ENCODE results near the gene GPR55. TPM values are rescaled to one million over a fixed set of nuclear protein-coding genes. Genes with fewer than 3 reads are reported as not detected.

GPR55 gene
- total and polyA plus RNA-seq, 2 donors (not counting 3 experiments of a cell fraction or from before 2014, with no cell fraction given), result not detected

DNA sequence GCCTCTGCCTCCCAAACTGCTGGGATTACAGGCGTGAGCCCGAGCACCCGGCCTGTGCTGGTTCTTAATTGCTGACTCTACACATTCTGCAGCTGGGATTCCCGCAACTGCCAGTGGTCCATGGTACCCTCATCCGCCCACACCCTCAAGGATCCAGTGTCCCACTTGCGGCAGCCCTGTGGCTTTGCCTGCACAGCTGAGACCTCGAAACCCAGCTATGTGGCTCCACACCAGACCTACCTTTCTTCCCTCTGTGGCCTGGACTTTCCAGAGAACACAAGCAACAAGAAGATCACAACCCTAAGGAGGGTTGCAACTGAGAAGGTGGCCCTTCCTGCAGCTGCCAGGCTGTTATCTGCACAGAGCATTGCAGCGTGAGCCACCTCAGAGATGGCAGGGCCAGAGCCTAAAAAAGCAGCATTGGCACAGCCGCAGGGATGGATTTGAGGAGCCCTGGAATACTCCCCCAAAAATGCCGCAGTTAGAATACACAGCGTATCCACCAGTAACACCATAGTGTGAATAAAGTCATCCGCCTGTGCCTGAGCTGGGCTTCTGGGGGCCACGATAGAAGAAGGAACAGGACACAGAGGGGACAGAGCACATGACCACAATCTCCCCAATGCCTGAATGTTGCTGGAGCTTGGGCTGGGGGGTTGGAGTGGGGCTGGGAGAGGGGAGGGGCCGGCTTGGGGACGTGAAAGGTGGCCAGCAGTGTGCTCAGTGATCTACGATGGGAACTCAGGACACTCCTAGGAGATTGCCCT lies 1.9 kb downstream of the GPR55 start:
- TF ChIP-seq POLR2AphosphoS5 (IDR thresholded peaks at IDR 0.05; ENCODE audit: insufficient read depth, low read depth, low read length) (no peak), POLR2A (IDR thresholded peaks at IDR 0.05; ENCODE audit: low read depth, low read length) (no peak), MYC (IDR thresholded peaks at IDR 0.05; ENCODE audit: low read depth, low read length) (no peak), GATA2 (IDR thresholded peaks at IDR 0.05; ENCODE audit: insufficient read depth, insufficient read length, low read depth, low read length) (no peak), JUN (IDR thresholded peaks at IDR 0.05; ENCODE audit: borderline replicate concordance, insufficient read depth, insufficient read length, low read depth) (no peak), FOS (IDR thresholded peaks at IDR 0.05; ENCODE audit: borderline replicate concordance, insufficient read depth, low read length) (no peak), EZH2 (IDR thresholded peaks at IDR 0.05; ENCODE audit: borderline replicate concordance, low read depth, low read length, severe bottlenecking) (no peak)
- TF ChIP-seq, protein P1, sequence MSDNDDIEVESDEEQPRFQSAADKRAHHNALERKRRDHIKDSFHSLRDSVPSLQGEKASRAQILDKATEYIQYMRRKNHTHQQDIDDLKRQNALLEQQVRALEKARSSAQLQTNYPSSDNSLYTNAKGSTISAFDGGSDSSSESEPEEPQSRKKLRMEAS (IDR thresholded peaks at IDR 0.05; ENCODE audit: insufficient read depth, insufficient read length), result no peak
- TF ChIP-seq, protein P2, sequence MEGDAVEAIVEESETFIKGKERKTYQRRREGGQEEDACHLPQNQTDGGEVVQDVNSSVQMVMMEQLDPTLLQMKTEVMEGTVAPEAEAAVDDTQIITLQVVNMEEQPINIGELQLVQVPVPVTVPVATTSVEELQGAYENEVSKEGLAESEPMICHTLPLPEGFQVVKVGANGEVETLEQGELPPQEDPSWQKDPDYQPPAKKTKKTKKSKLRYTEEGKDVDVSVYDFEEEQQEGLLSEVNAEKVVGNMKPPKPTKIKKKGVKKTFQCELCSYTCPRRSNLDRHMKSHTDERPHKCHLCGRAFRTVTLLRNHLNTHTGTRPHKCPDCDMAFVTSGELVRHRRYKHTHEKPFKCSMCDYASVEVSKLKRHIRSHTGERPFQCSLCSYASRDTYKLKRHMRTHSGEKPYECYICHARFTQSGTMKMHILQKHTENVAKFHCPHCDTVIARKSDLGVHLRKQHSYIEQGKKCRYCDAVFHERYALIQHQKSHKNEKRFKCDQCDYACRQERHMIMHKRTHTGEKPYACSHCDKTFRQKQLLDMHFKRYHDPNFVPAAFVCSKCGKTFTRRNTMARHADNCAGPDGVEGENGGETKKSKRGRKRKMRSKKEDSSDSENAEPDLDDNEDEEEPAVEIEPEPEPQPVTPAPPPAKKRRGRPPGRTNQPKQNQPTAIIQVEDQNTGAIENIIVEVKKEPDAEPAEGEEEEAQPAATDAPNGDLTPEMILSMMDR (IDR thresholded peaks at IDR 0.05; ENCODE audit: extremely low read depth in 1 of 2, insufficient read depth in 1 of 2, low read depth in 1 of 2, low read length in 2 of 2), result no peak
- FAIRE-seq, result no peak

More for the DNA sequence above, 1.9 kb downstream of the GPR55 start:
- Histone ChIP-seq H3K27ac (ENCODE audit: insufficient read depth, low read depth, low read length) (no peak overlapping the region), H4K20me1 (replicated peaks; ENCODE audit: control insufficient read depth, extremely low read depth, insufficient read depth, low read length) (no peaks in the 10 kb centered on the region), H3K4me2 (ENCODE audit: insufficient read depth, low read length) (no peak overlapping the region), H3K36me3 (ENCODE audit: control insufficient read depth in 2 of 2, extremely low read depth in 1 of 2, insufficient read depth in 2 of 2, low read length in 2 of 2) (no peaks in the 10 kb centered on the region), H3K79me2 (ENCODE audit: control insufficient read depth, insufficient read depth, low read length) (no peaks in the 10 kb centered on the region), H3K4me3 (replicated peaks in 1 of 3; ENCODE audit: insufficient read depth in 1 of 3, low read depth in 1 of 3, low read length in 3 of 3) (no peak overlapping the region), H3K9me3 (replicated peaks; ENCODE audit: control insufficient read depth, insufficient read depth, low read length) (no peaks in the 10 kb centered on the region), H2AFZ (ENCODE audit: low read depth, low read length) (no peak overlapping the region), H3K4me1 (ENCODE audit: control insufficient read depth, extremely low read depth, insufficient read depth, low read length) (no peaks in the 10 kb centered on the region), H3K9me1 (replicated peaks; ENCODE audit: control insufficient read depth, extremely low read depth, insufficient read depth, low read length) (no peaks in the 10 kb centered on the region), H3K27me3 (ENCODE audit: control insufficient read depth in 2 of 2, insufficient read depth in 2 of 2, low read length in 2 of 2) (peaks cover 0 to 16% of the 10 kb centered on the region in 2 experiments), H3K9ac (replicated peaks; ENCODE audit: extremely low read depth, insufficient read depth, low read length) (no peak overlapping the region)
- CTCF ChIA-PET, result interaction anchor here (1.3 to 1.8 kb wide), 2 partner anchors 11 to 64 kb away, joined by 3 to 6 read pairs; no protein-coding TSS in a partner anchor
- dilution Hi-C loops (cut with MboI; ENCODE audit: extremely low pct_ligation_motif_present, low sequenced_read_pairs) (no loop called here), intact Hi-C loops (cut with micrococcal nuclease) (no loop called here)
- DNase-seq (ENCODE audit: low read depth, low spot score), result no peak
- BruUV-seq (replicated peaks), result no TSS peak
- POLR2A ChIA-PET, result no interaction called here

Data from endothelial cell of umbilical vein (primary cell).